ENCODE data around the gene FBXO45. TPM values are rescaled to one million over a fixed set of nuclear protein-coding genes. Genes with fewer than 3 reads are reported as not detected.

Gene FBXO45
- total and polyA plus RNA-seq, 2 of the 4 experiments (the other 2 are of a cell fraction), result 3.8 to 5.0 TPM

DNA sequence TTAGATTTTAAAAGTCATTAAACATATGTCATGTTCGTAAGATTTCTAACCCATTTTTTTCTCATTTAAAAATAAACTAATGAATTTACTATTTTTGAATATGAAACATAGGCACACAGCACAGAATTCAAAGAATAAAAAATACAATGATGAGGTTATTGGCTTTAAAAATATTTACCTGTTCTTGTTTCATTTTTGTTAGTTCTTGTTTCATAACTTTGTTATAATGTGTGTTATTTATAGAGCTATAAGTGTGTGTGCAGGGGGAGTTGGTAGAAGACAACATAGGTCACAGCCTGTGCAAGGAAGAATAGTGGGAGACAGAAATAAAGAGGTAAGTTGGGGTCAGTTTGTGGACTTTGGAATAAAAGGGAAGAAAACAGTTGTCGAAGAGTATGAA, 40.2 kb downstream of the FBXO45 start:
- no peaks in the 10 kb centered on the region for H3K79me1 ChIP-seq (ENCODE audit: low read depth in 1 of 2, low read length in 2 of 2)
- H2BK20ac ChIP-seq (ENCODE audit: low read depth, low read length), result no peak overlapping the region
- ChIA-PET POLR2A (ENCODE audit: unreplicated experiment) (no interaction called here), CTCF (interaction anchor here (1.0 to 1.6 kb wide), 3 partner anchors 9 to 81 kb away, joined by 4 to 13 read pairs (median 4); no protein-coding TSS in a partner anchor)
- H3K18ac ChIP-seq (ENCODE audit: low read depth, low read length), result no peak overlapping the region
- no peak overlapping the region for H3K56ac ChIP-seq (ENCODE audit: extremely low read depth, insufficient read depth, low read length)
- no CpG with 5 or more reads among the region's 2 CpGs for WGBS, 2 experiments (ENCODE audit: extremely low coverage in 2 of 2, insufficient read length in 1 of 2)
- no peaks in the 10 kb centered on the region for H3K36me3 ChIP-seq (ENCODE audit: control insufficient read depth, insufficient read depth, low read length)
- no peaks in the 10 kb centered on the region for H4K20me1 ChIP-seq (ENCODE audit: insufficient read depth, low read length)
- H2BK15ac ChIP-seq (ENCODE audit: low read depth, low read length), result no peak overlapping the region
- H3K14ac ChIP-seq (replicated peaks; ENCODE audit: low read depth, low read length), result no peak overlapping the region
- no peak overlapping the region for H2AFZ ChIP-seq (replicated peaks; ENCODE audit: low read length, poor library complexity)
- no peak overlapping the region for H2AK5ac ChIP-seq (ENCODE audit: low read depth, low read length)
- H2BK5ac ChIP-seq (ENCODE audit: low read depth, low read length, poor library complexity, severe bottlenecking), result no peak overlapping the region
- peaks cover 7% of the 10 kb centered on the region for H3K27me3 ChIP-seq (ENCODE audit: control insufficient read depth, insufficient read depth, low read length)
- no peak overlapping the region for H2AK9ac ChIP-seq (replicated peaks; ENCODE audit: low read depth, low read length, poor library complexity)
- no peaks in the 10 kb centered on the region for H3K9me3 ChIP-seq (ENCODE audit: control insufficient read depth, insufficient read depth, low read length)
- H4K91ac ChIP-seq (ENCODE audit: insufficient read depth, low read depth, low read length), result no peak overlapping the region
- no peak overlapping the region for H3K4ac ChIP-seq (ENCODE audit: low read depth, low read length)
- no peak overlapping the region for H2BK120ac ChIP-seq (ENCODE audit: low read depth, low read length)
- H3K9me1 ChIP-seq (ENCODE audit: insufficient read depth, low read length), result no peaks in the 10 kb centered on the region
- in situ Hi-C loops (cut with MboI; ENCODE audit: low sequenced_read_pairs) (loop anchor here (5.0 to 25.0 kb wide), 2 partner anchors 79 to 354 kb away; partner anchors contain the start of gene PIGZ), dilution Hi-C loops (cut with HindIII; ENCODE audit: low sequenced_read_pairs, unreplicated experiment) (no loop called here), intact Hi-C loops (cut with micrococcal nuclease) (loop anchor here (1.0 to 10.0 kb wide), 3 partner anchors 77 to 362 kb away; partner anchors contain the start of gene NCBP2)
- no peak overlapping the region for H3K23ac ChIP-seq (ENCODE audit: low read depth, low read length)
- no peak overlapping the region for H4K5ac ChIP-seq (ENCODE audit: low read depth, low read length)
- DNase-seq (no peak), ATAC-seq (ENCODE audit: low read depth) (no peak)
- TF ChIP-seq RFX5 (IDR thresholded peaks at IDR 0.05; ENCODE audit: low read depth, low read length) (no peak), SMC3 (IDR thresholded peaks at IDR 0.05; ENCODE audit: low read depth, low read length) (no peak), NFE2L2 (IDR thresholded peaks at IDR 0.05; ENCODE audit: low read depth, low read length) (no peak), MAZ (IDR thresholded peaks at IDR 0.05; ENCODE audit: borderline replicate concordance, low read depth, low read length) (no peak), CEBPB (IDR thresholded peaks at IDR 0.05; ENCODE audit: low read depth, low read length) (no peak), FOS (IDR thresholded peaks at IDR 0.05; ENCODE audit: low read depth, low read length) (no peak), CHD1 (IDR thresholded peaks at IDR 0.05; ENCODE audit: low read depth, low read length) (no peak), MAFK (IDR thresholded peaks at IDR 0.05; ENCODE audit: low read depth, low read length) (no peak), RCOR1 (IDR thresholded peaks at IDR 0.05; ENCODE audit: insufficient replicate concordance, low read length) (no peak), RAD21 (IDR thresholded peaks at IDR 0.05; ENCODE audit: low read length) (no peak), BHLHE40 (IDR thresholded peaks at IDR 0.05; ENCODE audit: low read depth, low read length) (no peak), MXI1 (IDR thresholded peaks at IDR 0.05; ENCODE audit: borderline replicate concordance, low read depth, low read length) (no peak), POLR2A (IDR thresholded peaks at IDR 0.05; ENCODE audit: low read depth, low read length) (no peak)
- TF ChIP-seq, protein P1, sequence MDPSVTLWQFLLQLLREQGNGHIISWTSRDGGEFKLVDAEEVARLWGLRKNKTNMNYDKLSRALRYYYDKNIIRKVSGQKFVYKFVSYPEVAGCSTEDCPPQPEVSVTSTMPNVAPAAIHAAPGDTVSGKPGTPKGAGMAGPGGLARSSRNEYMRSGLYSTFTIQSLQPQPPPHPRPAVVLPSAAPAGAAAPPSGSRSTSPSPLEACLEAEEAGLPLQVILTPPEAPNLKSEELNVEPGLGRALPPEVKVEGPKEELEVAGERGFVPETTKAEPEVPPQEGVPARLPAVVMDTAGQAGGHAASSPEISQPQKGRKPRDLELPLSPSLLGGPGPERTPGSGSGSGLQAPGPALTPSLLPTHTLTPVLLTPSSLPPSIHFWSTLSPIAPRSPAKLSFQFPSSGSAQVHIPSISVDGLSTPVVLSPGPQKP (IDR thresholded peaks at IDR 0.05; ENCODE audit: borderline replicate concordance, low read depth, low read length), result no peak
- TF ChIP-seq, protein P2, sequence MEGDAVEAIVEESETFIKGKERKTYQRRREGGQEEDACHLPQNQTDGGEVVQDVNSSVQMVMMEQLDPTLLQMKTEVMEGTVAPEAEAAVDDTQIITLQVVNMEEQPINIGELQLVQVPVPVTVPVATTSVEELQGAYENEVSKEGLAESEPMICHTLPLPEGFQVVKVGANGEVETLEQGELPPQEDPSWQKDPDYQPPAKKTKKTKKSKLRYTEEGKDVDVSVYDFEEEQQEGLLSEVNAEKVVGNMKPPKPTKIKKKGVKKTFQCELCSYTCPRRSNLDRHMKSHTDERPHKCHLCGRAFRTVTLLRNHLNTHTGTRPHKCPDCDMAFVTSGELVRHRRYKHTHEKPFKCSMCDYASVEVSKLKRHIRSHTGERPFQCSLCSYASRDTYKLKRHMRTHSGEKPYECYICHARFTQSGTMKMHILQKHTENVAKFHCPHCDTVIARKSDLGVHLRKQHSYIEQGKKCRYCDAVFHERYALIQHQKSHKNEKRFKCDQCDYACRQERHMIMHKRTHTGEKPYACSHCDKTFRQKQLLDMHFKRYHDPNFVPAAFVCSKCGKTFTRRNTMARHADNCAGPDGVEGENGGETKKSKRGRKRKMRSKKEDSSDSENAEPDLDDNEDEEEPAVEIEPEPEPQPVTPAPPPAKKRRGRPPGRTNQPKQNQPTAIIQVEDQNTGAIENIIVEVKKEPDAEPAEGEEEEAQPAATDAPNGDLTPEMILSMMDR (conservative IDR thresholded peaks at IDR 0.05; ENCODE audit: low read depth, low read length), result no peak
- TF ChIP-seq, protein P3, sequence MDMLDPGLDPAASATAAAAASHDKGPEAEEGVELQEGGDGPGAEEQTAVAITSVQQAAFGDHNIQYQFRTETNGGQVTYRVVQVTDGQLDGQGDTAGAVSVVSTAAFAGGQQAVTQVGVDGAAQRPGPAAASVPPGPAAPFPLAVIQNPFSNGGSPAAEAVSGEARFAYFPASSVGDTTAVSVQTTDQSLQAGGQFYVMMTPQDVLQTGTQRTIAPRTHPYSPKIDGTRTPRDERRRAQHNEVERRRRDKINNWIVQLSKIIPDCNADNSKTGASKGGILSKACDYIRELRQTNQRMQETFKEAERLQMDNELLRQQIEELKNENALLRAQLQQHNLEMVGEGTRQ (IDR thresholded peaks at IDR 0.05; ENCODE audit: low read depth, low read length), result no peak
- H3K4me2 ChIP-seq (ENCODE audit: low read depth, low read length), result no peak overlapping the region
- no peak overlapping the region for H3K4me3 ChIP-seq (ENCODE audit: insufficient read depth, low read depth, low read length)
- no peak overlapping the region for H4K8ac ChIP-seq (ENCODE audit: low read depth in 2 of 2, low read length in 2 of 2)
- no peaks in the 10 kb centered on the region for H3K4me1 ChIP-seq (ENCODE audit: control insufficient read depth, insufficient read depth, low read length)
- no peak overlapping the region for H3K9ac ChIP-seq (ENCODE audit: low read depth, low read length)
- BruUV-seq (replicated peaks), result no TSS peak
- H3K27ac ChIP-seq (ENCODE audit: insufficient read depth, low read length), result no peak overlapping the region
